HT-29 (cell line): ENCODE data around the gene CELF4. TPM values are rescaled to one million over a fixed set of nuclear protein-coding genes. Genes with fewer than 3 reads are reported as not detected.

Experiments used
- DNase-seq: peaks from one replicate; pipeline ENCODE4 v3.0.0-alpha.2; 2015; ENCODE audit warnings: low spot score
- total RNA-seq: library from RNA; depleted of rRNA; stranded (reverse); fragments of >200 nt; shearing (Covaris generic); gene quantifications from 2 replicates; pipeline ENCODE4 v1.2.3, GENCODE V29; 2014

Gene CELF4
- total RNA-seq, 1 experiment from 2014 or later: not detected

GRCh38 chr18:37495354-37495753 lies 70.2 kb downstream of the CELF4 start:
- DNase-seq: no peak

GRCh38 chr18:37494406-37494805 lies 71.2 kb downstream of the CELF4 start:
- DNase-seq: no peak

GRCh38 chr18:37493352-37493935 lies 72.2 kb downstream of the CELF4 start:
- DNase-seq: no peak

DNA sequence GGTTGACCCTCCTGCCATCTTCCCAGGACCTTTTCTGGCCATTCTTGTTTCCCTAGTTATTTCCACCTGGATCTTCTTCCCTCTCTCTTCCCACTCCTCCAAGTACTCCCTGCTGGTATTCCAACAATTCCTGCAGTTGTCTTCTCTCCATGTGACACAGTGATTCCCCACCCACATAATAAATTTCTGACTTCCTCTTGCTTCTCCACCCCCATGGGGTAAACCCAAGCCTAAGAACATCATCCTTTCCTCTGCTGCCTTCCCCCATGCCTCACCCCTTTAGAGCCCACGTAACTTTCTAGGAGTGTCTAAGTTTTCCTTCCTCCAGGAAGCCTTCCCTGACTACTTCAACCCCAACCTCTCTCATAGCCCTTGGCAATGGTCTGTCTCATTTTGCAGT lies 72.6 kb downstream of the CELF4 start:
- no peak for DNase-seq

DNA sequence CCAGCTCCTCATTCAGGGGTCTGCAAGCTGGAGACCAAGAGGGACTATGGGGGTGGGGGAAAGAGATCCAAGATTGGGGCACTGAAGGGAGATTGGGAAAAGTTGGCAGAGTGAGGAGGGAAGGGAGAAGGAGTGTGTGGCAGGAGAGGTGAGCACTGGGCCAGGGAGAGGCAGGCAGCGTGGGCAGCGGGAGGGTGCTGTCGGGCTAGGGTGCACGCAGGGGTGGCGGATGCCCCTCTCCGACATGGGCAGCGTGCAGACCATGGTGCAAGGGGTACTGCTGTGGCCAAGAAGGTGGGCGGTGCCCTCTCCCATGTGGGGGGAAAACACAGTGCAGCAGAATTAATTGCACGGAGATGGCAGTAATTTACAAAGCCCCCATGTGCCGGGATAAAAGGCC lies 74.1 kb downstream of the CELF4 start:
- no peak for DNase-seq

GRCh38 chr18:37489998-37490397 lies 75.6 kb downstream of the CELF4 start:
- no peak for DNase-seq

DNA sequence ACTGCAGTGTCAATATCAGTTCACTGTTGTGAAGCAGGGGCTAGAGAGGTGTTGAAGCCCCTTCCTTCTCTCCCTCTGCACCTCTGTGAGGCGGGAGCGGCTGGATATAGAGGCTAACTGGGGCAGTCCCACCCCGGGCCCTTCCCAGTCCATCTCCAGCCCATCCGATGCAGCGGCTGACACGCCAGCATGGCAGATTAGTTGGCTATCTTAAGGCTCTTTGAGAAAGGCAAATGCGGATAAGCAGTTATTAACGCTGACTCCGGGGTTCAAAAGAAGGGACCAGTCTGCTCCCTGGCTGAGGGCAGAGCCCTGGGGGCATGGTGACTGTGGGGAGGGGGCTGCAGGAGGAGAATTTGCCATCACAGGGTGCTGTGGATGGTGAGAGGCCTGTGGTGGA lies 76.6 kb downstream of the CELF4 start:
- no peak for DNase-seq

DNA sequence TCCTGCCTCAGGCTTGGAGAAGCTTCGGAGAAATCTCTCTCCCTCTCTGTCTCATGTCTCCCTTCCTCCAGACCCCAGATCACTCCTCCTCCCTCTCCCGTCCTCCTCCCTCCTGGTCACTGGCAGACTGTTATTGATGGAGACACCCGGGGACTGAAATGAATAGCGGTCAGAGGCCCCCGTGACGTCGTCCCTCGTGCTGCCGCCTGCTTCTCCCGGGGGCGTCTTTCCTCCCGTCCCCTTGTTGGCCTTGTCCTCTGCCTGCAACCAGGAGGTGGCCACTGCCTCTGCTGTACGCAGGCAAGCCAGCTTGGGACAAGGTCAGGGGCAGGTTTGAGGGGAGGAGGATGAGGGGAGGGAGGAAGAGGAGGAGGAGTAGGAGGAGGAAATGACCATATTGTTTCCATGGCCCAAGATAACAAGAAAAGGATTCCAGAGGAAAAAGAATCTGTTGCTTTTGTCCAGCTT lies 78.2 kb downstream of the CELF4 start:
- DNase-seq: no peak

DNA sequence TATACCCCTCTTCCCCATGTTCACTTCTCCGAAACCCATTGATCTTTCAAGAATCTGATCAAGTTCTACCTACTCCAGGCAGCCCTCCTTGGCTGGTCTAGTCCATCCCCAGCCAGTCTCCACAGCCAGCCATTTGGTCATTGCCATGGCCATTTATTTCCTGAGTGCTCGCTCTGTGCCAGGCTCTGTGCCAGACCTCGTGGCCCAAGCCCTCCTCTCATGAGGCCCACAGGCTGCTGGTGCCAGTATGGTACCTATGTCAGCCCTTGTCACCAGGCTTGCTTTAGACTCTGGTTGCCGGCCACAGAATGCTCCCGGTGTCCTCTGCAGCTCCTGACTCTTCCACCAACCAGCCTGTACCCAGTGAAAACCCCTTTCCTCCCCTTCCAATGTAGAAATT lies 78.8 kb downstream of the CELF4 start:
- DNase-seq: no peak

- DNase-seq: no peak
Measured at GRCh38 chr18:37484983-37485834, 80.4 kb downstream of the CELF4 start.

- no peak for DNase-seq
Measured at GRCh38 chr18:37483984-37484819, 81.4 kb downstream of the CELF4 start.

- DNase-seq: peak; percentile 5
Measured at GRCh38 chr18:37483221-37483971, 82.2 kb downstream of the CELF4 start.

GRCh38 chr18:37482433-37482832 lies 83.2 kb downstream of the CELF4 start:
- DNase-seq: no peak

DNA sequence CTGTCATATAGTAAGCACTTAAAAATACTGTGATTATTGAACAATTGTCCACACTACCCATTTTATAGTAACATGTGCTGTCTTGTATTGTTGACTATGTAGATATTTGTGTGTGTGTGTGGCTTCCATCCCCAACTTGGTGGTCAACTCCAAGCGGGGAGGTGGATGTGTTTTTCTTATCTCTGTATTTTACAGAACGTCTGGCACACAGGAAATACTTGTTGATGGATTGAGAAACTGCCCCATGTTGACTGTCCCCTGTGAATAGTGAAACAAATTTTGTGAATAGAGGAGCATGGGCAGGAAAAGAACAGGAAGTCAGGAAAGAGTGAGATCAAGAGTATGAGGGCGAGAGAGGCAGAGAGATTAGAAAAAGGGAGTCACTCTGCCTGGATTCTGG lies 83.6 kb downstream of the CELF4 start:
- DNase-seq: no peak

DNA sequence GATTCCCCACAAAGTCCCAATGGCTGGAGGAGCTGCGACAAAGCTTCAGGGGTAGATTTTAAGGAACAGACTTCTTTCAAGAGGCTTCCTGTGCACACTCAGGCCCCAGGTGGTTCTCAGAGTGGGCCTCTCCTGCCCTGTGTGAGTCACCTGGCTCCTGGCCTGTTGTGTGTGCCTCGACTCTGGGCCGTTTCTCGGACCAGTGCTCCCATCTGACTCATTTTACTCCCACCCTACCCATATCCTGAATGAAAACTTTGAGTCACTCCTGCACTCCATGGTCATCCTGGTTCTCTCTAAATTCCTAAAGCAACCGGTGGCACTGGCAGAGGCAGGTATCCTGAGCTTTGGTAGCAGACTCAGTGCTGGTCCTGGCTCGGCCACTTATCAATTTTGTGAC lies 84.1 kb downstream of the CELF4 start:
- DNase-seq: no peak

DNA sequence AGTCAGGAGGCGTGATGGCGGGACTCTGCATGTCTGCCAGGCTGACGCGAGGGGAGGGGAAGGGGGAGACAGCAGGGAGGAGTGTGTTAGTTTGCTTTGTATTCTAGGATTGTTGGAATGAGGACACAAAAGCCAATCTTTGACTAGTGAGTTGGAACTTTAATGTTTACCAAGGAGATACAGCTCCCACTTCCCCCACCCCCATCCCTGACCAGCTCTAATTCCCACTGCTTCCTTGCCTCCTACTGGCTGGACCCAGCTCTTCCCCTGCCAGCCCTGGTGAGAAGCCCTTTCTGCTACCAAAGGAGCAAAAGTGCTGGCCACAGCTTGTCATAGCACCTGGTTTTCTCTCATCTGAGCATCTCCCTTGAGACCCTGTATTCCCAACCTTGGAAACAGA lies 84.5 kb downstream of the CELF4 start:
- no peak for DNase-seq

DNA sequence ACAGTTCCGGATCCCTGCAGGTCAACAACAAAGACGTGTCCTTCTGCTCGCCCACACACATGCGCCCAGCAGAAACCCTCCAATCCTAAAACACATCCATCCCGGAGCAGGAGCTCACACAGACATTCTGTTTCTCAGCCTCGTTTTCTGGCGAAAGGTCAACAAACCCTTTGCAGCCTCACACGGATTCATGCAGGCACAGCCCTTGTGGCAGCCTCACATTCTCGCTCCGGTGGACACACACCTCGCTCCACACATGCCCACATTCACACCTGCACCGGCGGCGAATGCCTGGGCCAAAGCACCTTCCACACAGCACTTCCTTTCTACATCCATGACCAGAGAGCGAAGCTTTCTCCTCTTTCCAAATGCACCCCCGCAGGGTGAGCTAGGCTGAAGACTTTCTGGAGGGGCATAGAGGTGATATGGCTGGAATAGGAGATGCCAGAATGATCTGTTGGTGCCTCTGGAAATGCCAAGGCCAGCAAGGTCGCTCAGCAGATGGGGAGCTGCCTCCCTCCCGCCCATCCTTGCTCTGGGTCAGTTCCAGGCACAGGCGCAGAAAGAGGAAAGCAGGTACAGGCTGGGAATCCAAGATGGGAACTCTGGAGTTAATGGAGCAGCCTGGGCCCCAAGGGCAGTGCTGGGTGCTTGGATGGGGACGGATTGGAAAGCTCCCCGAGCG lies 88.8 kb downstream of the CELF4 start:
- no peak for DNase-seq

GRCh38 chr18:37476182-37476581 lies 89.4 kb downstream of the CELF4 start:
- peak; percentile 6 for DNase-seq

GRCh38 chr18:37473195-37473840 lies 92.3 kb downstream of the CELF4 start:
- no peak for DNase-seq

- no peak for DNase-seq
Measured at GRCh38 chr18:37471637-37472036, 94.0 kb downstream of the CELF4 start.
